BJ (cell line): Measurements from ENCODE around the gene UPF1. TPM values are rescaled to one million over a fixed set of nuclear protein-coding genes. Genes with fewer than 3 reads are reported as not detected.

Experiments
- CTCF ChIA-PET: fragments of 350-600 bp; formaldehyde crosslinking; extraction: SDS; loops from one replicate; lab custom pipeline; 2021; ENCODE audit warnings: antibody characterized with exemption, inconsistent platforms; lab: Yijun Ruan, JAX
- POLR2A ChIA-PET: fragments of 300-600 bp; sonication (Branson Sonifier 250); formaldehyde crosslinking; extraction: SDS; loops from one replicate; lab custom pipeline; 2021; ENCODE audit warnings: antibody characterized with exemption; lab: Charles Lee
- DNase-seq: peaks from one replicate; pipeline ENCODE4 v3.0.0-alpha.2; 2011; ENCODE audit warnings: low read depth
- H3K27me3 ChIP-seq: 2 replicates; pipeline ENCODE4 v1.6.0; 2011; ENCODE audit warnings: low read length; ENCODE audit not compliant: control insufficient read depth, insufficient read depth
- H3K36me3 ChIP-seq: 2 replicates; pipeline ENCODE4 v1.5.1; 2011; ENCODE audit warnings: low read length; ENCODE audit not compliant: control insufficient read depth, insufficient read depth
- H3K4me3 ChIP-seq: 2 replicates; pipeline ENCODE4 v1.5.1; 2011; ENCODE audit warnings: low read depth, mild to moderate bottlenecking, control low read depth, low read length
- CTCF ChIP-seq: IDR thresholded peaks from 2 replicates; pipeline ENCODE4 v1.5.1; 2011; ENCODE audit warnings: low read depth, mild to moderate bottlenecking, control low read depth, inconsistent platforms, low read length, moderate library complexity; ENCODE audit not compliant: insufficient read depth
- polyA plus RNA-seq: library from polyadenylated mRNA; depleted of rRNA; stranded (reverse); fragments of >200 nt; gene quantifications from 2 replicates; pipeline ENCODE4 v1.2.3, GENCODE V29; 2011

Gene UPF1
- polyA plus RNA-seq, 1 experiment = 24.1 TPM

GRCh38 chr19:18894254-18895037, 62.7 kb downstream of the UPF1 start:
- CTCF ChIA-PET = interaction anchor here (0.6 to 4.7 kb wide), 8 partner anchors 9 to 1803 kb away, joined by 3 to 33 read pairs (median 3); no protein-coding TSS in a partner anchor
- Histone ChIP-seq H3K27me3 (peaks cover 7% of the 10 kb centered on the region), H3K4me3 (peak overlapping the region; percentile 42), H3K36me3 (peaks cover 3% of the 10 kb centered on the region; the same call in 1 of the 2 replicates)
- POLR2A ChIA-PET = interaction anchor here (0.7 kb wide), 1 partner anchor 25 kb away, joined by 3 read pairs; the partner anchor contains the start of gene COPE
- TF ChIP-seq CTCF = no peak
- DNase-seq = no peak

- CTCF ChIA-PET = interaction anchor here (0.6 to 4.7 kb wide), 6 partner anchors 29 to 727 kb away, joined by 3 to 33 read pairs (median 4); no protein-coding TSS in a partner anchor
- peak; percentile 51 for TF ChIP-seq CTCF
- no peak for DNase-seq
- peaks cover 6% of the 10 kb centered on the region; the same call in 1 of the 2 replicates for H3K36me3 ChIP-seq
- POLR2A ChIA-PET = no interaction called here
- peak overlapping the region; percentile 42 for H3K4me3 ChIP-seq
- H3K27me3 ChIP-seq = peaks cover 7% of the 10 kb centered on the region
These were observed 63.5 kb downstream of the UPF1 start for GRCh38 chr19:18895038-18895823.

GRCh38 chr19:18895824-18896341, 64.1 kb downstream of the UPF1 start, which contains the start of gene CERS1:
CERS1 (minus strand) TSS chr19:18896158; CDS start chr19:18896072, 86 bp downstream.
- no peak for DNase-seq

GRCh38 chr19:18896421-18896841, 64.7 kb downstream of the UPF1 start:
- TF ChIP-seq CTCF = 0 out of 2 replicates have a peak, but pooled peaks have one; percentile 9
- no peak overlapping the region for H3K4me3 ChIP-seq
- ChIA-PET CTCF (interaction anchor here (0.6 to 4.7 kb wide), 2 partner anchors 54 to 91 kb away, joined by 3 to 33 read pairs; no protein-coding TSS in a partner anchor), POLR2A (no interaction called here)
- peaks cover 7% of the 10 kb centered on the region for H3K27me3 ChIP-seq
- no peak for DNase-seq
- peaks cover 11% of the 10 kb centered on the region for H3K36me3 ChIP-seq

More at GRCh38 chr19:18895824-18896341, 64.1 kb downstream of the UPF1 start, which contains the start of gene CERS1:
- peaks cover 7% of the 10 kb centered on the region for H3K27me3 ChIP-seq
- peaks cover 8% of the 10 kb centered on the region; the same call in 1 of the 2 replicates for H3K36me3 ChIP-seq
- ChIA-PET POLR2A (no interaction called here), CTCF (interaction anchor here (0.6 to 4.7 kb wide), 3 partner anchors 29 to 92 kb away, joined by 3 to 33 read pairs (median 8); no protein-coding TSS in a partner anchor)
- TF ChIP-seq CTCF = no peak
- peak within 1 kb of the TSS; percentile 42 for H3K4me3 ChIP-seq
